GM23338 (cell line): ENCODE measurements around the gene XPO6. TPM values are rescaled to one million over a fixed set of nuclear protein-coding genes. Genes with fewer than 3 reads are reported as not detected.

Experiments used
- ATAC-seq: fragments of 200-7000 bp; cut with Tn5 transposase; 3 replicates; pipeline ENCODE4 v1.9.1; 2020
- DNase-seq: peaks from one replicate; pipeline ENCODE4 v3.0.0-alpha.2; 2015; ENCODE audit warnings: low spot score
- H2AFZ ChIP-seq: fragments of 200-600 bp; sonication (generic); 2 replicates; pipeline ENCODE4 v1.8.0; 2016; ENCODE audit warnings: antibody characterized with exemption, mild to moderate bottlenecking, moderate library complexity
- H3F3A ChIP-seq: fragments of 200-600 bp; sonication (generic); replicated peaks from 2 replicates; pipeline ENCODE4 v1.8.0; 2017; ENCODE audit warnings: antibody characterized with exemption, mixed run types, low read depth
- H3K27ac ChIP-seq: fragments of 200-600 bp; sonication (generic); 2 replicates; pipeline ENCODE4 v1.6.1; 2016; ENCODE audit warnings: low read depth
- H3K27me3 ChIP-seq: fragments of 200-600 bp; sonication (generic); 2 replicates; pipeline ENCODE4 v1.8.0; 2016; ENCODE audit warnings: mild to moderate bottlenecking, mixed run types, moderate library complexity; ENCODE audit not compliant: insufficient read depth
- H3K36me3 ChIP-seq: fragments of 200-600 bp; sonication (generic); 2 replicates; pipeline ENCODE4 v1.8.0; 2016; ENCODE audit warnings: mild to moderate bottlenecking; ENCODE audit not compliant: insufficient read depth
- H3K4me1 ChIP-seq: fragments of 200-600 bp; sonication (generic); 2 replicates; pipeline ENCODE4 v1.8.0; 2016; ENCODE audit warnings: mild to moderate bottlenecking, moderate library complexity; ENCODE audit not compliant: insufficient read depth
- H3K4me2 ChIP-seq: fragments of 200-600 bp; sonication (generic); 2 replicates; pipeline ENCODE4 v1.7.1; 2017; ENCODE audit warnings: mixed run types
- H3K4me3 ChIP-seq: fragments of 200-600 bp; sonication (generic); 2 replicates; pipeline ENCODE4 v1.6.1; 2016; ENCODE audit warnings: mixed run types
- H3K79me2 ChIP-seq: fragments of 200-600 bp; sonication (generic); replicated peaks from 2 replicates; pipeline ENCODE4 v1.8.0; 2017; ENCODE audit warnings: mild to moderate bottlenecking; ENCODE audit not compliant: insufficient read depth
- H3K9me2 ChIP-seq: fragments of 200-600 bp; sonication (generic); 2 replicates; pipeline ENCODE4 v1.8.0; 2017; ENCODE audit not compliant: insufficient read depth
- H4K20me1 ChIP-seq: fragments of 200-600 bp; sonication (generic); replicated peaks from 2 replicates; pipeline ENCODE4 v1.8.0; 2017; ENCODE audit warnings: mild to moderate bottlenecking; ENCODE audit not compliant: insufficient read depth
- H3K27ac Mint-ChIP-seq: 2 replicates; pipeline ENCODE4 v1.8.0; 2020; ENCODE audit warnings: inconsistent platforms, mild to moderate bottlenecking, moderate library complexity, mixed read lengths
- H3K27me3 Mint-ChIP-seq: 3 replicates; pipeline ENCODE4 v1.8.0; 2022; ENCODE audit warnings: low read depth, mild to moderate bottlenecking, moderate library complexity, mixed read lengths, inconsistent platforms; ENCODE audit not compliant: insufficient read depth, poor library complexity
- H3K36me3 Mint-ChIP-seq: 3 replicates; pipeline ENCODE4 v1.8.0; 2021; ENCODE audit warnings: low read depth, mild to moderate bottlenecking, inconsistent platforms, moderate library complexity, mixed read lengths
- H3K4me1 Mint-ChIP-seq: 3 replicates; pipeline ENCODE4 v1.8.0; 2020; ENCODE audit warnings: mild to moderate bottlenecking, inconsistent platforms, mixed read lengths
- H3K4me3 Mint-ChIP-seq: 3 replicates; pipeline ENCODE4 v1.8.0; 2021; ENCODE audit warnings: moderate library complexity, mild to moderate bottlenecking, inconsistent platforms, mixed read lengths
- H3K9me3 Mint-ChIP-seq: 3 replicates; pipeline ENCODE4 v1.8.0; 2020; ENCODE audit warnings: moderate library complexity, mild to moderate bottlenecking, inconsistent platforms, mixed read lengths
- CREB1 ChIP-seq: fragments of 250-450 bp; sonication (Bioruptor Pico); IDR thresholded peaks from 2 replicates; pipeline ENCODE4 v1.5.0; 2020; ENCODE audit warnings: low read depth, mild to moderate bottlenecking, moderate library complexity
- EZH2phosphoT487 ChIP-seq: fragments of 200-600 bp; sonication (generic); IDR thresholded peaks from one replicate; pipeline ENCODE4 v1.8.1; 2018; ENCODE audit warnings: antibody characterized with exemption; ENCODE audit not compliant: unreplicated experiment
- NANOG ChIP-seq: IDR thresholded peaks from 2 replicates; pipeline ENCODE4 v1.6.1; 2016; ENCODE audit warnings: antibody characterized with exemption, borderline replicate concordance
- POLR2AphosphoS5 ChIP-seq: IDR thresholded peaks from 2 replicates; pipeline ENCODE4 v1.6.1; 2016; ENCODE audit warnings: antibody characterized with exemption, low read depth
- REST ChIP-seq: IDR thresholded peaks from one replicate; pipeline ENCODE4 v1.6.1; 2018; ENCODE audit warnings: antibody characterized with exemption; ENCODE audit not compliant: unreplicated experiment
- STAT1 ChIP-seq: IDR thresholded peaks from one replicate; pipeline ENCODE4 v1.6.1; 2016; ENCODE audit warnings: antibody characterized with exemption; ENCODE audit not compliant: unreplicated experiment
- ZNF331 ChIP-seq: fragments of 250-450 bp; sonication (Bioruptor Pico); IDR thresholded peaks from 2 replicates; pipeline ENCODE4 v1.5.0; 2020; ENCODE audit warnings: low read depth, mild to moderate bottlenecking, moderate library complexity
- ZNF462 ChIP-seq: fragments of 250-450 bp; sonication (Bioruptor Pico); IDR thresholded peaks from 2 replicates; pipeline ENCODE4 v1.5.0; 2020; ENCODE audit warnings: mild to moderate bottlenecking, moderate library complexity
- polyA plus RNA-seq: library from polyadenylated mRNA; unstranded; fragments of >200 nt; fragmentation: Nextera tagmentation; extraction: Ambion mirVana; gene quantifications from 2 replicates; pipeline ENCODE4 v1.2.1, GENCODE V29; 2016
- total RNA-seq: library from RNA; depleted of rRNA; stranded (reverse); fragments of >200 nt; shearing (Covaris generic); gene quantifications from 2 replicates; pipeline ENCODE4 v1.2.3, GENCODE V29; 2014
- TF ChIP-seq, protein P1 (sequence below), 2 experiments: fragments of 200-600 bp in 1 of 2; sonication (generic) in 1 of 2; conservative IDR thresholded peaks; 2 replicates each; pipeline versions ENCODE4 v1.5.1 to v1.6.1; 2016 to 2017; ENCODE audit warnings: antibody characterized with exemption in 2 of 2, low read depth in 2 of 2, mild to moderate bottlenecking in 2 of 2, moderate library complexity in 1 of 2

The XPO6 gene
- total and polyA plus RNA-seq, 2 experiments from 2014 or later, result 83.9 to 178 TPM

DNA sequence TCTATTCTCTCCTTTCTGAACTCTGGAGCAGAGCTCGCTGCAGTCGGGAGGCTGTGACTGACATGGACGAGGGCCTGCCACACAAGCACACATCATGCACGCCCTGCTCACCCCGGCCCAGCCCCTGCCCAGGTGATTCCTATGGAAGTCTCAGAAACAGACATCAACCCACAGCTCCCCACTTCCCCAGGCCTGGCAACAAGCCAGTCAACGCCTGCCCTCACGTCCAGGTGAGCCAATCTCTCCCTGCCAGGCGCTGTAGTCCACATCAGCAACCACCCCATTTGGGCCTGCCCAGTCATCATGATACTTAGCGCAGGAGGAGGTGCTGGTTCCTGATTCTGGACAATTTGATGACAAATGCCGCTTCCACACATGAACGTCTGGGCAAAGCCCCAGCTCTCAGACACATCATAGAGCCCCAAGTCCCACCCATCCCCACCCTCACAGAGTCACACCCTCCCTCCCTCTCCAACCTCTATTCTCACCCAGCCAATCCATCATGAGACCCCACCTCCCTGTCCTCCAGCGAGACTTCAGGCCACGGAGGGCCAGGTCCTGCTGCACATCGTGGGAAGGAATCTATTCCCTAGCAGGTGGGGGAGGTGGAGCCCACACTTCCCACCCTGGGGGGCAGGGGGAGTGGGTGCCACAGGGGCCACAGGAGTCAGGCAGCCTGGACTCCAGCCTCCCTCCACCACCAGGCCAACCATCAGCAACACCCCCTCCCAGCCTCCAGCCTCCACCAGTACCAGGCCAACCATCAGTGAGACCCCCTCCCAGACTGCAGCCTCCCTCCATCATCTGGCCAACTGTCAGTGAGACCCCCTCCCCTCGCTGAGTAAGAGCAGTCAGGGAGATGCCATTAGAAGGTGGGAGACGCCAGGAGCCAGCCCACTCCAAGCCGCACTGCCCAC lies 114.5 kb downstream of the XPO6 start:
- no peak overlapping the region for H2AFZ ChIP-seq
- H3K36me3 ChIP-seq, result peaks cover 6% of the 10 kb centered on the region; the same call in 1 of the 2 replicates
- ATAC-seq (no peak), DNase-seq (no peak)
- H3K4me1 ChIP-seq, result peaks cover 21% of the 10 kb centered on the region
- TF ChIP-seq POLR2AphosphoS5, result no peak
- H3K4me3 ChIP-seq, result no peak overlapping the region
- H3K4me3 Mint-ChIP-seq, result no peak overlapping the region
- no peaks in the 10 kb centered on the region for H3K9me2 ChIP-seq
- no peak overlapping the region; the same call in 1 of the 2 replicates for H3K27ac Mint-ChIP-seq
- no peak overlapping the region for H3K4me2 ChIP-seq
- H3K36me3 Mint-ChIP-seq, result peaks cover 46% of the 10 kb centered on the region
- H3K79me2 ChIP-seq, result no peaks in the 10 kb centered on the region
- H3K27ac ChIP-seq, result no peak overlapping the region
- no peaks in the 10 kb centered on the region for H3K27me3 ChIP-seq
- H3K27me3 Mint-ChIP-seq, result peaks cover 13% of the 10 kb centered on the region
- H3F3A ChIP-seq, result peaks cover 8% of the 10 kb centered on the region; the same call in 1 of the 2 replicates
- H3K9me3 Mint-ChIP-seq, result no peaks in the 10 kb centered on the region
- H3K4me1 Mint-ChIP-seq, result peaks cover 17% of the 10 kb centered on the region
- no peaks in the 10 kb centered on the region for H4K20me1 ChIP-seq

DNA sequence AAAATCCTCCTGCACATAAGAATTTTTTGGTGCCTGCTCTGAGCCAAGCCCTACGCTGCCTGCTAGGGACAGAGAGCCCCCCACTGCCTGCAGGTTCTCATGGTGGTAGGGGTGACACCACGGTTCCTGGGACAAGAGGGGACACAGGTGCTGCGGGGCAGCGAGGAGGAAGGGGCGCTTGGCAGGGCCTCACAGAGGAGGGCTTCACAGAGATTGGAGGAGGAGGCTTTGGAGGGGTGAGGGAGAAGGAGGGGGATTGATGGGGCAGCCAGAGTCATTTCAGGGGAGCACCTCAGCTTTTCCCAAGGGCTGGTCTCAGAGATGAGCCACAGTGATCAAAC lies 118.4 kb downstream of the XPO6 start:
- no peaks in the 10 kb centered on the region for H3K36me3 ChIP-seq
- Mint-ChIP-seq H3K27ac (peak overlapping the region; percentile 94), H3K36me3 (peaks cover 16% of the 10 kb centered on the region), H3K4me1 (peaks cover 26% of the 10 kb centered on the region), H3K4me3 (peak overlapping the region; percentile 50; the same call in 1 of the 3 replicates), H3K9me3 (no peaks in the 10 kb centered on the region), H3K27me3 (peaks cover 10% of the 10 kb centered on the region)
- ATAC-seq, result peak; percentile 5
- no peaks in the 10 kb centered on the region for H3K9me2 ChIP-seq
- H3K79me2 ChIP-seq, result no peaks in the 10 kb centered on the region
- peak overlapping the region; percentile 73 for H3K4me2 ChIP-seq
- no peaks in the 10 kb centered on the region for H3K27me3 ChIP-seq
- DNase-seq, result no peak
- no peak overlapping the region for H2AFZ ChIP-seq
- peaks cover 18% of the 10 kb centered on the region; the same call in 1 of the 2 replicates for H3F3A ChIP-seq
- no peaks in the 10 kb centered on the region for H4K20me1 ChIP-seq
- peak overlapping the region; percentile 93 for H3K27ac ChIP-seq
- H3K4me3 ChIP-seq, result peak overlapping the region; percentile 42
- peaks cover 29% of the 10 kb centered on the region for H3K4me1 ChIP-seq
- no peak for TF ChIP-seq REST
- TF ChIP-seq NANOG, result no peak
- no peak for TF ChIP-seq EZH2phosphoT487
- TF ChIP-seq, protein P1, sequence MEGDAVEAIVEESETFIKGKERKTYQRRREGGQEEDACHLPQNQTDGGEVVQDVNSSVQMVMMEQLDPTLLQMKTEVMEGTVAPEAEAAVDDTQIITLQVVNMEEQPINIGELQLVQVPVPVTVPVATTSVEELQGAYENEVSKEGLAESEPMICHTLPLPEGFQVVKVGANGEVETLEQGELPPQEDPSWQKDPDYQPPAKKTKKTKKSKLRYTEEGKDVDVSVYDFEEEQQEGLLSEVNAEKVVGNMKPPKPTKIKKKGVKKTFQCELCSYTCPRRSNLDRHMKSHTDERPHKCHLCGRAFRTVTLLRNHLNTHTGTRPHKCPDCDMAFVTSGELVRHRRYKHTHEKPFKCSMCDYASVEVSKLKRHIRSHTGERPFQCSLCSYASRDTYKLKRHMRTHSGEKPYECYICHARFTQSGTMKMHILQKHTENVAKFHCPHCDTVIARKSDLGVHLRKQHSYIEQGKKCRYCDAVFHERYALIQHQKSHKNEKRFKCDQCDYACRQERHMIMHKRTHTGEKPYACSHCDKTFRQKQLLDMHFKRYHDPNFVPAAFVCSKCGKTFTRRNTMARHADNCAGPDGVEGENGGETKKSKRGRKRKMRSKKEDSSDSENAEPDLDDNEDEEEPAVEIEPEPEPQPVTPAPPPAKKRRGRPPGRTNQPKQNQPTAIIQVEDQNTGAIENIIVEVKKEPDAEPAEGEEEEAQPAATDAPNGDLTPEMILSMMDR (conservative IDR thresholded peaks at IDR 0.05; ENCODE audit: low read depth in 2 of 2), result no peak
- no peak for TF ChIP-seq CREB1 (CRISPR knock-in tag)
- TF ChIP-seq STAT1, result no peak
- no peak for TF ChIP-seq ZNF462 (CRISPR knock-in tag)
- TF ChIP-seq ZNF331 (CRISPR knock-in tag), result no peak
